NCI-H510A (cell line): ENCODE measurements around the gene C1orf105.
"Not testable (repeated sequence)": the region's sequence is repeated elsewhere in the genome, so short reads cannot be mapped to it uniquely, and the experiment has no call there.

Source experiments
- DNase-seq: peaks from one replicate; lab custom pipeline; 2025; lab: John Stamatoyannopoulos, UW

The C1orf105 gene

GRCh38 chr1:172429331-172430127 is 9.0 kb downstream of the C1orf105 start:
- peak; percentile 2 for DNase-seq

- DNase-seq, result no peak
These were observed 9.6 kb downstream of the C1orf105 start for GRCh38 chr1:172430128-172430454.

GRCh38 chr1:172431204-172431603 is 10.7 kb downstream of the C1orf105 start:
- DNase-seq, result no peak

- peak; percentile 61 for DNase-seq
These were observed 11.3 kb downstream of the C1orf105 start for GRCh38 chr1:172431721-172432192.

GRCh38 chr1:172437183-172437582 is 16.7 kb downstream of the C1orf105 start:
- not testable (repeated sequence) for DNase-seq

- no peak for DNase-seq
These were observed 21.9 kb downstream of the C1orf105 start for GRCh38 chr1:172442404-172442803.

GRCh38 chr1:172442843-172443565 is 22.5 kb downstream of the C1orf105 start:
- no peak for DNase-seq

GRCh38 chr1:172443666-172444453 is 23.4 kb downstream of the C1orf105 start, which contains the start of gene PIGC:
Gene PIGC, minus strand, starts transcription at chr1:172444069. Its CDS starts 1,447 bp downstream, at chr1:172442622.
- peak; percentile 82 for DNase-seq

- no peak for DNase-seq
These were observed 26.1 kb downstream of the C1orf105 start for GRCh38 chr1:172446547-172446946.

GRCh38 chr1:172447641-172448040 is 27.2 kb downstream of the C1orf105 start:
- no peak for DNase-seq

- DNase-seq, result no peak
These were observed 28.6 kb downstream of the C1orf105 start for GRCh38 chr1:172448995-172449584.

- DNase-seq, result peak; percentile 24
These were observed 29.4 kb downstream of the C1orf105 start for GRCh38 chr1:172449585-172450523.

- no peak for DNase-seq
These were observed 30.0 kb downstream of the C1orf105 start for GRCh38 chr1:172450524-172450885.

GRCh38 chr1:172451002-172451443 is 30.5 kb downstream of the C1orf105 start:
- DNase-seq, result no peak

GRCh38 chr1:172452536-172453152 is 32.2 kb downstream of the C1orf105 start:
- DNase-seq, result no peak

- DNase-seq, result no peak
These were observed 32.7 kb downstream of the C1orf105 start for GRCh38 chr1:172453153-172453545.

GRCh38 chr1:172453607-172454006 is 33.1 kb downstream of the C1orf105 start:
- no peak for DNase-seq

- DNase-seq, result no peak
These were observed 35.0 kb downstream of the C1orf105 start for GRCh38 chr1:172455451-172455850.

GRCh38 chr1:172456344-172456769 is 35.9 kb downstream of the C1orf105 start:
- DNase-seq, result no peak

- DNase-seq, result no peak
These were observed 37.1 kb downstream of the C1orf105 start for GRCh38 chr1:172457479-172458130.
